ENCODE data around the gene DCDC1.

Gene DCDC1

GRCh38 chr11:31214372-31214771 is 155.2 kb downstream of the DCDC1 start:
- no peak overlapping the region for H3K4me3 ChIP-seq (ENCODE audit: low read depth in 1 of 2, low read length in 2 of 2)
- no peaks in the 10 kb centered on the region for H3K36me3 ChIP-seq (ENCODE audit: control insufficient read depth in 1 of 2, insufficient read depth in 2 of 2, low read length in 2 of 2)
- H3K4me1 ChIP-seq (ENCODE audit: control insufficient read depth in 1 of 2, insufficient read depth in 2 of 2, low read length in 2 of 2), result no peaks in the 10 kb centered on the region
- H3K9me3 ChIP-seq (ENCODE audit: control insufficient read depth in 1 of 2, low read length in 2 of 2), result no peaks in the 10 kb centered on the region
- H3K27me3 ChIP-seq (ENCODE audit: low read depth, low read length), result no peaks in the 10 kb centered on the region
- H3K27ac ChIP-seq (ENCODE audit: low read length), result no peak overlapping the region

- Histone ChIP-seq H3K27ac (ENCODE audit: low read length) (no peak overlapping the region), H3K27me3 (ENCODE audit: low read depth, low read length) (no peaks in the 10 kb centered on the region), H3K9me3 (ENCODE audit: control insufficient read depth in 1 of 2, low read length in 2 of 2) (no peaks in the 10 kb centered on the region), H3K4me3 (ENCODE audit: low read depth in 1 of 2, low read length in 2 of 2) (no peak overlapping the region), H3K4me1 (ENCODE audit: control insufficient read depth in 1 of 2, insufficient read depth in 2 of 2, low read length in 2 of 2) (no peaks in the 10 kb centered on the region), H3K36me3 (ENCODE audit: control insufficient read depth in 1 of 2, insufficient read depth in 2 of 2, low read length in 2 of 2) (no peaks in the 10 kb centered on the region)
These were observed 170.2 kb downstream of the DCDC1 start for GRCh38 chr11:31199378-31199777.

- Histone ChIP-seq H3K36me3 (ENCODE audit: control insufficient read depth in 1 of 2, insufficient read depth in 2 of 2, low read length in 2 of 2) (no peaks in the 10 kb centered on the region), H3K27me3 (ENCODE audit: low read depth, low read length) (no peaks in the 10 kb centered on the region), H3K9me3 (ENCODE audit: control insufficient read depth in 1 of 2, low read length in 2 of 2) (peaks cover 8 to 13% of the 10 kb centered on the region in 2 donors), H3K4me1 (ENCODE audit: control insufficient read depth in 1 of 2, insufficient read depth in 2 of 2, low read length in 2 of 2) (no peaks in the 10 kb centered on the region), H3K27ac (ENCODE audit: low read length) (no peak overlapping the region), H3K4me3 (ENCODE audit: low read depth in 1 of 2, low read length in 2 of 2) (no peak overlapping the region)
These were observed 195.4 kb downstream of the DCDC1 start for GRCh38 chr11:31173926-31174680.

GRCh38 chr11:31160504-31161422 is 208.8 kb downstream of the DCDC1 start:
- Histone ChIP-seq H3K4me1 (ENCODE audit: control insufficient read depth in 1 of 2, insufficient read depth in 2 of 2, low read length in 2 of 2) (no peaks in the 10 kb centered on the region), H3K27ac (ENCODE audit: low read length) (no peak overlapping the region), H3K27me3 (ENCODE audit: low read depth, low read length) (no peaks in the 10 kb centered on the region), H3K4me3 (ENCODE audit: low read depth in 1 of 2, low read length in 2 of 2) (no peak overlapping the region), H3K36me3 (ENCODE audit: control insufficient read depth in 1 of 2, insufficient read depth in 2 of 2, low read length in 2 of 2) (no peaks in the 10 kb centered on the region), H3K9me3 (ENCODE audit: control insufficient read depth in 1 of 2, low read length in 2 of 2) (no peaks in the 10 kb centered on the region)

- H3K27ac ChIP-seq (ENCODE audit: low read length), result no peak overlapping the region
These were observed 218.7 kb downstream of the DCDC1 start for GRCh38 chr11:31150841-31151240.

GRCh38 chr11:31150011-31150410 is 219.5 kb downstream of the DCDC1 start:
- H3K9me3 ChIP-seq (ENCODE audit: control insufficient read depth in 1 of 2, low read length in 2 of 2), result no peaks in the 10 kb centered on the region
- H3K4me1 ChIP-seq (ENCODE audit: control insufficient read depth in 1 of 2, insufficient read depth in 2 of 2, low read length in 2 of 2), result no peaks in the 10 kb centered on the region
- H3K27me3 ChIP-seq (ENCODE audit: low read depth, low read length), result no peaks in the 10 kb centered on the region
- H3K4me3 ChIP-seq (ENCODE audit: low read depth in 1 of 2, low read length in 2 of 2), result no peak overlapping the region
- no peak overlapping the region for H3K27ac ChIP-seq (ENCODE audit: low read length)
- H3K36me3 ChIP-seq (ENCODE audit: control insufficient read depth in 1 of 2, insufficient read depth in 2 of 2, low read length in 2 of 2), result no peaks in the 10 kb centered on the region

More at GRCh38 chr11:31150841-31151240, 218.7 kb downstream of the DCDC1 start:
- H3K27me3 ChIP-seq (ENCODE audit: low read depth, low read length), result no peaks in the 10 kb centered on the region
- H3K4me3 ChIP-seq (ENCODE audit: low read depth in 1 of 2, low read length in 2 of 2), result no peak overlapping the region
- H3K4me1 ChIP-seq (ENCODE audit: control insufficient read depth in 1 of 2, insufficient read depth in 2 of 2, low read length in 2 of 2), result no peaks in the 10 kb centered on the region
- H3K9me3 ChIP-seq (ENCODE audit: control insufficient read depth in 1 of 2, low read length in 2 of 2), result no peaks in the 10 kb centered on the region
- no peaks in the 10 kb centered on the region for H3K36me3 ChIP-seq (ENCODE audit: control insufficient read depth in 1 of 2, insufficient read depth in 2 of 2, low read length in 2 of 2)

GRCh38 chr11:31141789-31142188 is 227.8 kb downstream of the DCDC1 start:
- Histone ChIP-seq H3K4me1 (ENCODE audit: control insufficient read depth in 1 of 2, insufficient read depth in 2 of 2, low read length in 2 of 2) (no peaks in the 10 kb centered on the region), H3K4me3 (ENCODE audit: low read depth in 1 of 2, low read length in 2 of 2) (no peak overlapping the region)

GRCh38 chr11:31139479-31139878 is 230.1 kb downstream of the DCDC1 start:
- Histone ChIP-seq H3K9me3 (ENCODE audit: control insufficient read depth in 1 of 2, low read length in 2 of 2) (no peaks in the 10 kb centered on the region), H3K4me3 (ENCODE audit: low read depth in 1 of 2, low read length in 2 of 2) (no peak overlapping the region), H3K36me3 (ENCODE audit: control insufficient read depth in 1 of 2, insufficient read depth in 2 of 2, low read length in 2 of 2) (no peaks in the 10 kb centered on the region), H3K27ac (ENCODE audit: low read length) (no peak overlapping the region), H3K27me3 (ENCODE audit: low read depth, low read length) (no peaks in the 10 kb centered on the region), H3K4me1 (ENCODE audit: control insufficient read depth in 1 of 2, insufficient read depth in 2 of 2, low read length in 2 of 2) (no peaks in the 10 kb centered on the region)

More at GRCh38 chr11:31141789-31142188, 227.8 kb downstream of the DCDC1 start:
- Histone ChIP-seq H3K36me3 (ENCODE audit: control insufficient read depth in 1 of 2, insufficient read depth in 2 of 2, low read length in 2 of 2) (no peaks in the 10 kb centered on the region), H3K27ac (ENCODE audit: low read length) (no peak overlapping the region), H3K9me3 (ENCODE audit: control insufficient read depth in 1 of 2, low read length in 2 of 2) (no peaks in the 10 kb centered on the region), H3K27me3 (ENCODE audit: low read depth, low read length) (no peaks in the 10 kb centered on the region)

GRCh38 chr11:31132531-31133421 is 236.8 kb downstream of the DCDC1 start:
- no peak overlapping the region for H3K4me3 ChIP-seq (ENCODE audit: low read depth in 1 of 2, low read length in 2 of 2)
- H3K36me3 ChIP-seq (ENCODE audit: control insufficient read depth in 1 of 2, insufficient read depth in 2 of 2, low read length in 2 of 2), result no peaks in the 10 kb centered on the region
- H3K27ac ChIP-seq (ENCODE audit: low read length), result no peak overlapping the region
- no peaks in the 10 kb centered on the region for H3K9me3 ChIP-seq (ENCODE audit: control insufficient read depth in 1 of 2, low read length in 2 of 2)
- no peaks in the 10 kb centered on the region for H3K4me1 ChIP-seq (ENCODE audit: control insufficient read depth in 1 of 2, insufficient read depth in 2 of 2, low read length in 2 of 2)
- H3K27me3 ChIP-seq (ENCODE audit: low read depth, low read length), result no peaks in the 10 kb centered on the region

GRCh38 chr11:31131760-31132159 is 237.8 kb downstream of the DCDC1 start:
- no peaks in the 10 kb centered on the region for H3K4me1 ChIP-seq (ENCODE audit: control insufficient read depth in 1 of 2, insufficient read depth in 2 of 2, low read length in 2 of 2)
- no peaks in the 10 kb centered on the region for H3K36me3 ChIP-seq (ENCODE audit: control insufficient read depth in 1 of 2, insufficient read depth in 2 of 2, low read length in 2 of 2)
- no peak overlapping the region for H3K27ac ChIP-seq (ENCODE audit: low read length)
- H3K4me3 ChIP-seq (ENCODE audit: low read depth in 1 of 2, low read length in 2 of 2), result no peak overlapping the region
- no peaks in the 10 kb centered on the region for H3K9me3 ChIP-seq (ENCODE audit: control insufficient read depth in 1 of 2, low read length in 2 of 2)
- no peaks in the 10 kb centered on the region for H3K27me3 ChIP-seq (ENCODE audit: low read depth, low read length)

GRCh38 chr11:31127290-31127689 is 242.2 kb downstream of the DCDC1 start:
- Histone ChIP-seq H3K27ac (ENCODE audit: low read length) (no peak overlapping the region), H3K36me3 (ENCODE audit: control insufficient read depth in 1 of 2, insufficient read depth in 2 of 2, low read length in 2 of 2) (no peaks in the 10 kb centered on the region), H3K9me3 (ENCODE audit: control insufficient read depth in 1 of 2, low read length in 2 of 2) (peaks cover 0 to 4% of the 10 kb centered on the region in 2 donors), H3K4me1 (ENCODE audit: control insufficient read depth in 1 of 2, insufficient read depth in 2 of 2, low read length in 2 of 2) (no peaks in the 10 kb centered on the region), H3K4me3 (ENCODE audit: low read depth in 1 of 2, low read length in 2 of 2) (no peak overlapping the region), H3K27me3 (ENCODE audit: low read depth, low read length) (no peaks in the 10 kb centered on the region)
